AG20443 (cell line): ENCODE results near the gene RAB11FIP3.

Source experiments
- DNase-seq: peaks from one replicate; pipeline ENCODE4 v3.0.0; 2012; ENCODE audit warnings: low spot score, mixed read lengths

The RAB11FIP3 gene

GRCh38 chr16:554640-555365 lies 129.4 kb downstream of the RAB11FIP3 start:
- peak; percentile 91 for DNase-seq

- no peak for DNase-seq
Observed at GRCh38 chr16:555528-556473, 130.4 kb downstream of the RAB11FIP3 start.

- no peak for DNase-seq
Observed at GRCh38 chr16:556474-557173, 131.2 kb downstream of the RAB11FIP3 start.

GRCh38 chr16:557463-558297 lies 132.2 kb downstream of the RAB11FIP3 start:
- no peak for DNase-seq

GRCh38 chr16:558298-559020 lies 133.0 kb downstream of the RAB11FIP3 start:
- DNase-seq = no peak

- no peak for DNase-seq
Observed at GRCh38 chr16:559021-559380, 133.6 kb downstream of the RAB11FIP3 start.

- no peak for DNase-seq
Observed at GRCh38 chr16:559411-560203, 134.2 kb downstream of the RAB11FIP3 start.

- DNase-seq = no peak
Observed at GRCh38 chr16:560204-560700, 134.8 kb downstream of the RAB11FIP3 start, which contains the start of gene PRR35. Gene PRR35 (plus strand): TSS chr16:560394. CDS start chr16:563295, 2,901 bp downstream.

GRCh38 chr16:560701-561412 lies 135.4 kb downstream of the RAB11FIP3 start:
- no peak for DNase-seq

- DNase-seq = no peak
Observed at GRCh38 chr16:561413-561794, 136.0 kb downstream of the RAB11FIP3 start.

- no peak for DNase-seq
Observed at GRCh38 chr16:561957-562938, 136.8 kb downstream of the RAB11FIP3 start.

- DNase-seq = no peak
Observed at GRCh38 chr16:563072-563644, 137.7 kb downstream of the RAB11FIP3 start.

GRCh38 chr16:564690-565418 lies 139.4 kb downstream of the RAB11FIP3 start:
- DNase-seq = no peak

GRCh38 chr16:565419-566330 lies 140.2 kb downstream of the RAB11FIP3 start:
- DNase-seq = no peak

- DNase-seq = peak; percentile 73
Observed at GRCh38 chr16:566475-567372, 141.3 kb downstream of the RAB11FIP3 start, which contains the start of gene NHLRC4. Gene NHLRC4 (plus strand): TSS chr16:567005. CDS start chr16:568048, 1,043 bp downstream.
